ENCODE data around the gene FAM228B. TPM values are rescaled to one million over a fixed set of nuclear protein-coding genes. Genes with fewer than 3 reads are reported as not detected.
"Not testable (repeated sequence)": the region's sequence is repeated elsewhere in the genome, so short reads cannot be mapped to it uniquely, and the experiment has no call there.

FAM228B gene
- total RNA-seq, 1 donor from 2014 or later = 27.4 TPM

- DNase-seq (ENCODE audit: low spot score) = no peak
Measured at GRCh38 chr2:24153478-24153877, 30.2 kb downstream of the FAM228B start.

- no peak for DNase-seq (ENCODE audit: low spot score)
Measured at GRCh38 chr2:24158131-24158530, 34.9 kb downstream of the FAM228B start.

- DNase-seq (ENCODE audit: low spot score) = no peak
Measured at GRCh38 chr2:24159708-24160107, 36.4 kb downstream of the FAM228B start.

- no peak for DNase-seq (ENCODE audit: low spot score)
Measured at GRCh38 chr2:24160761-24161160, 37.5 kb downstream of the FAM228B start.

- DNase-seq (ENCODE audit: low spot score) = no peak
Measured at GRCh38 chr2:24162494-24162893, 39.2 kb downstream of the FAM228B start.

- no peak for DNase-seq (ENCODE audit: low spot score)
Measured at GRCh38 chr2:24163186-24163585, 39.9 kb downstream of the FAM228B start.

GRCh38 chr2:24163601-24164000 is 40.3 kb downstream of the FAM228B start:
- no peak for DNase-seq (ENCODE audit: low spot score)

GRCh38 chr2:24164416-24164973 is 41.2 kb downstream of the FAM228B start:
- DNase-seq (ENCODE audit: low spot score) = no peak

- DNase-seq (ENCODE audit: low spot score) = no peak
Measured at GRCh38 chr2:24169023-24169422, 45.8 kb downstream of the FAM228B start.

- no peak for DNase-seq (ENCODE audit: low spot score)
Measured at GRCh38 chr2:24174851-24175277, 51.6 kb downstream of the FAM228B start, which contains the start of gene FAM228A. Gene FAM228A, plus strand, starts transcription at chr2:24175053. Its CDS starts 428 bp downstream, at chr2:24175481.

GRCh38 chr2:24175631-24176187 is 52.4 kb downstream of the FAM228B start:
- DNase-seq (ENCODE audit: low spot score) = no peak

GRCh38 chr2:24176326-24176725 is 53.1 kb downstream of the FAM228B start:
- no peak for DNase-seq (ENCODE audit: low spot score)

GRCh38 chr2:24179683-24180082 is 56.4 kb downstream of the FAM228B start:
- DNase-seq (ENCODE audit: low spot score) = no peak

GRCh38 chr2:24181849-24182248 is 58.6 kb downstream of the FAM228B start:
- DNase-seq (ENCODE audit: low spot score) = no peak

- DNase-seq (ENCODE audit: low spot score) = no peak
Measured at GRCh38 chr2:24182507-24182906, 59.2 kb downstream of the FAM228B start.

- DNase-seq (ENCODE audit: low spot score) = no peak
Measured at GRCh38 chr2:24183366-24184069, 60.2 kb downstream of the FAM228B start.

- no peak for DNase-seq (ENCODE audit: low spot score)
Measured at GRCh38 chr2:24189551-24189950, 66.3 kb downstream of the FAM228B start.

GRCh38 chr2:24190503-24190902 is 67.2 kb downstream of the FAM228B start:
- no peak for DNase-seq (ENCODE audit: low spot score)

GRCh38 chr2:24191156-24191555 is 67.9 kb downstream of the FAM228B start:
- DNase-seq (ENCODE audit: low spot score) = no peak

GRCh38 chr2:24191848-24192247 is 68.6 kb downstream of the FAM228B start:
- DNase-seq (ENCODE audit: low spot score) = no peak

GRCh38 chr2:24197213-24197612 is 73.9 kb downstream of the FAM228B start:
- DNase-seq (ENCODE audit: low spot score) = not testable (repeated sequence)

- no peak for DNase-seq (ENCODE audit: low spot score)
Measured at GRCh38 chr2:24199968-24200590, 76.8 kb downstream of the FAM228B start.
